Right kidney (tissue), 1 donor: Measurements from ENCODE around the gene ZNF84.

ENCODE experiments used
- DNase-seq: peaks from one replicate; pipeline ENCODE4 v3.0.0-alpha.2; 2016

The ZNF84 gene

DNA sequence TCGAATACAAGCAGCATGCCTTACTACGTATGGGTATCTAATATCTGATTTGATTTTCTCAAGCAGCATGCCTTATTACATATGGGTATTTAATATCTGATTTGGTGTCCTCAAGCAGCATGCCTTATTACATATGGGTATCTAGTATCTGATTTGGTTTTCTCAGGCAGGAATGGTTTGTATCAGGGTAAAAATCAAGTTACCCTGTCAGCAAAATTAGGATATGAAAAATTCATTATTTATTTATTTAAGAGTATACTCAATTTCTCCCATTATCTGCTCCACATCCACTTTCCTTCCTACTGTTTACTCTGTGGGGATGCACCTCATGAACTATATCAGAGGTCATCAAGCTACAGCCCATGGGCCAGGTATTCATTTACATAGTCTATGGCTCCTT is 70.8 kb downstream of the ZNF84 start:
- no peak for DNase-seq
